Posterior vena cava (tissue), 2 donors: ENCODE results near the gene CACNA2D3. TPM values are rescaled to one million over a fixed set of nuclear protein-coding genes. Genes with fewer than 3 reads are reported as not detected.

Source experiments
- DNase-seq: peaks from one replicate; pipeline ENCODE4 v3.0.0-alpha.2; 2020; ENCODE audit warnings: low spot score
- intact Hi-C, 2 donors: fragments of 100-400 bp; cut with DNase I; formaldehyde crosslinking; loops; one replicate each; pipeline versions ENCODE4 v1.14.1 to v1.14.2; 2022 to 2023
- total RNA-seq, 2 donors: library from RNA; stranded (reverse); fragmentation: NEBNext Ultra II Directional; extraction: Animal tissue kit (Norgen Biotek cat#: 25700); gene quantifications; one replicate each; pipeline ENCODE4 v1.2.1, GENCODE V29; 2021
- donor health status: DM: yes; HTN: yes; CAD: no.
- donor health status: DM: yes; HTN: yes; CAD: no.

The CACNA2D3 gene
- total RNA-seq, 2 donors from 2014 or later: 2.0 to 4.0 TPM

- no peak for DNase-seq
- intact Hi-C loops: no loop called here
Observed at GRCh38 chr3:54243960-54244682, 121.8 kb downstream of the CACNA2D3 start.

- no peak for DNase-seq
- intact Hi-C loops: no loop called here
Observed at GRCh38 chr3:54251705-54252104, 129.4 kb downstream of the CACNA2D3 start.

- intact Hi-C loops: no loop called here
- no peak for DNase-seq
Observed at GRCh38 chr3:54257125-54257720, 134.9 kb downstream of the CACNA2D3 start.

GRCh38 chr3:54259636-54260035, 137.3 kb downstream of the CACNA2D3 start:
- no peak for DNase-seq
- intact Hi-C loops: no loop called here

- no peak for DNase-seq
- intact Hi-C loops: no loop called here
Observed at GRCh38 chr3:54261141-54261540, 138.8 kb downstream of the CACNA2D3 start.

GRCh38 chr3:54262541-54262940, 140.2 kb downstream of the CACNA2D3 start:
- no peak for DNase-seq
- intact Hi-C loops: no loop called here

- intact Hi-C loops: no loop called here
- DNase-seq: no peak
Observed at GRCh38 chr3:54262946-54263345, 140.6 kb downstream of the CACNA2D3 start.

- no peak for DNase-seq
- intact Hi-C loops: no loop called here
Observed at GRCh38 chr3:54264050-54264449, 141.7 kb downstream of the CACNA2D3 start.

GRCh38 chr3:54270816-54271526, 148.6 kb downstream of the CACNA2D3 start:
- intact Hi-C loops: no loop called here
- DNase-seq: no peak

- no peak for DNase-seq
- intact Hi-C loops: no loop called here
Observed at GRCh38 chr3:54273791-54274190, 151.4 kb downstream of the CACNA2D3 start.

GRCh38 chr3:54274607-54275006, 152.3 kb downstream of the CACNA2D3 start:
- DNase-seq: no peak
- intact Hi-C loops: no loop called here

- intact Hi-C loops: no loop called here
- no peak for DNase-seq
Observed at GRCh38 chr3:54279005-54279583, 156.7 kb downstream of the CACNA2D3 start.

GRCh38 chr3:54283470-54283869, 161.1 kb downstream of the CACNA2D3 start:
- DNase-seq: no peak
- intact Hi-C loops: no loop called here

GRCh38 chr3:54294214-54294613, 171.9 kb downstream of the CACNA2D3 start:
- intact Hi-C loops: no loop called here

GRCh38 chr3:54296531-54296930, 174.2 kb downstream of the CACNA2D3 start:
- no peak for DNase-seq
- intact Hi-C loops: no loop called here

More at GRCh38 chr3:54294214-54294613, 171.9 kb downstream of the CACNA2D3 start:
- DNase-seq: no peak

GRCh38 chr3:54299169-54299935, 177.0 kb downstream of the CACNA2D3 start:
- intact Hi-C loops: no loop called here
- DNase-seq: no peak

GRCh38 chr3:54303517-54304375, 181.4 kb downstream of the CACNA2D3 start:
- intact Hi-C loops: no loop called here
- no peak for DNase-seq

- DNase-seq: no peak
- intact Hi-C loops: no loop called here
Observed at GRCh38 chr3:54304877-54305276, 182.5 kb downstream of the CACNA2D3 start.
